Non-pigmented ciliary epithelial cell (primary cell): ENCODE results near the gene ACER1.

Source experiments
- DNase-seq: peaks from one replicate; pipeline ENCODE4 v3.0.0-alpha.2; 2010; ENCODE audit warnings: low read depth

The ACER1 gene

DNA sequence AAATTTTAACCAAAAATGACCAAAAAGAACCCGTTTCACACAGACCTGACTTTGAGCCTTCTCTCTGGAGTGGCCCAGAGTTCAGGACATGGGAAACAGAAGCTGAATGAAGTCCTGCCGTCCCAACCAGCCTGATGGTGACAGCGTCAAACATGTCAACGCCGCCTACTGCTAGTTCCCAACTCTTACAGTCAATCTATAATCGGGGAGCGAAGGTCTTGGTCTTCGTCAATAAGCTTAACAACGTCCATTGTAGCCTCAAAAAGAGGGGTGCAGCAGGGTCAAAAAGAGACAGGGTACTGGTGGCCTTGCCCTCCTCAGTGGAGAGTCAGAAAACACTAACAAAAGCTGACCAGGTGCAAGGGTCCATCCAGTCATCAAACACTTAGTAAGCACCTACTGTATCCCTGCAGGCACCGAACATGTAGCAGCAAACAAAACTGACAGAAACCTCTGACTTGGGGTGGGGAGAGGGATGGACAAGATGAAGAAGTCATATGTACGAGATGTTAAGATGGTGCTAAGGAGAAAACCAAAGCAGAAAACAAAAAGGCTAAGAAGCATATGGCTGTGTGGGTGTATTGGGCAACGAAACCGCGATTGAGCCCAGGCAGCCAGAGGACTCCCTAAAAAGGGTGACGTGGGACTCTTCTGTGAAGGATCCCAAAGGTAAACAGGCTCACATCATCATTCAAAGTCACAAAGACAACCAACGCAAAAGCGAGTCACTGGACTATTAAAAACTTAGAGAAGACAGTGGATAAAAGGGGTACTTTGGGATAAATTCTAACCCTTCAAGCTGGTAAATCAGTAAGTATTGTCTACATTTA lies 65.6 kb downstream of the ACER1 start:
- DNase-seq: no peak

- no peak for DNase-seq
Observed at GRCh38 chr19:6264803-6265202, 68.6 kb downstream of the ACER1 start.

GRCh38 chr19:6263735-6264444 lies 69.5 kb downstream of the ACER1 start:
- no peak for DNase-seq

DNA sequence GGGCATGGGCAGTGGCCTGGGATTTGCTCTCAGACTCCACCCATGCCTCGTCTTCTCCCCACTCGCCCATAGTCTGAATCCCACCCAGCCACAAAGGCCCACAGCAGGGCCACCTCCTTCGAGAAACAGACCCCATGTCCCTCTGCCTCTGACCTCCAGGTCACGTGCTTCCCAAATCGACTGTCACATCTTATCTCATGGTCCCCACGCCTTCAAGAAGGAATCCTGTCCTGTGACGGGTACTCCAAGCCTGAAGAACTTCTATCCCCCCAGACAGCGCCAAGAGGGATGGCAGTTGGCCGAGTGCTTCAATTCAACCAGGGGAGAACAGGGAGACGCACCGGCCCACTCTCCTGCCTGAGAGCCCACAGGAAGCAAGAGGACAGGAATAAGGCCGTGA lies 70.1 kb downstream of the ACER1 start:
- no peak for DNase-seq

DNA sequence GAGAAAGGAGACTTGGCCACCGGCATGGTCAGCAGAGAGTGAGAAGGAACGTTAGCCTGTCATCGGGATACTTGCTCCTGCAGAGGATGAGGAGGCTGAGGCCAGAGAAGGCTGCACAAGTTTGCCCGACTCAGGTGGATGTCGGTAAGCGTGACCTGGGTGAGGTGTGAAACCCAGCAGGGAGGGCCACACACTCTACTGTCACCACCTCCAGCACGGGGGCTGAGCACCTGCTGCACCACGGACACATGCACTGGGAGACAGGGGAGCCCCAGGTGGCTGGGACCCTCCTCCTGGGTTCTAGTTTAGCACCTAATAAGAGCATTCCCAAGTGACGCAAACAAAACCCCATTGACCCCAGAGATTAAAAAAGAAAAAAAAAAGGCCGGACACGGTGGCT lies 70.9 kb downstream of the ACER1 start:
- no peak for DNase-seq

DNA sequence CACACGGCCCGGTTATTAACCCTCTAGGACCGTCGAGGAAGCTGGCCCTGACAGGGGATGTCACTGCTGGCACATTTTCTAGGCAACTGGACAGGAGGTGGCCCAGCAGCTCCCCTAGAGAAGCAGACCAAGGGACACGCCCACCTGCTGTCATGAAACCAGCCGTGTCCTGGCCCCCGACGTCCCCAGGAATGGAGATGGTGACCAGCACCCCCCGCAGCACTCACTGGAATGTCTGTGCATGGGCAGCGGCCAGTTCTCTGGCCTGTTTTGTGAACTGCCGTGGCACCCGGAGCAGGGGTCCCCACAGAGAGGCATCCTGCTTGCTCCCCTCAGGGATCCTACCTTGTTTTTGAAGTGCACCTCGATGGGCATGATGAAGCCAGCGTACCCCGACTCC lies 71.5 kb downstream of the ACER1 start:
- DNase-seq: no peak

GRCh38 chr19:6260912-6261650 lies 72.3 kb downstream of the ACER1 start:
- no peak for DNase-seq

DNA sequence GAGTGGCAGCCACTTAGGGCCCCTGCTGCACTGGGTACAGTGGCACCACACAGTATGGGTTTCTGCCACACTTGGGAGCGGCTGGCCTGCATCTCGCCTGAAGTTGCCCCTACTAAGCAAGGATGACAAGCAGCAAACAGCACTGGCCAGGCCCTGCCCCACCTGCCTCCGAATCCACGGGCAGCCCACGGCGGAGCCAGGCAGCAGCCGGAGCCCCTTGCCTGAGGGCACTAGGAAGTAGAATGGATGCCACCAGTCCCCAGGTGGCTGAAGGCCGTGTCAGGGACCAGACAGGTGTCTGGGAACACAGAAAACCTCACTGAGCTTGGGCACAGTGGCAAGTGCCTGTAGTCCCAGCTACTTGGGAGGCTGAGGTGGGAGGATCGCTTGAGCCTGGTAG lies 73.0 kb downstream of the ACER1 start:
- DNase-seq: no peak

DNA sequence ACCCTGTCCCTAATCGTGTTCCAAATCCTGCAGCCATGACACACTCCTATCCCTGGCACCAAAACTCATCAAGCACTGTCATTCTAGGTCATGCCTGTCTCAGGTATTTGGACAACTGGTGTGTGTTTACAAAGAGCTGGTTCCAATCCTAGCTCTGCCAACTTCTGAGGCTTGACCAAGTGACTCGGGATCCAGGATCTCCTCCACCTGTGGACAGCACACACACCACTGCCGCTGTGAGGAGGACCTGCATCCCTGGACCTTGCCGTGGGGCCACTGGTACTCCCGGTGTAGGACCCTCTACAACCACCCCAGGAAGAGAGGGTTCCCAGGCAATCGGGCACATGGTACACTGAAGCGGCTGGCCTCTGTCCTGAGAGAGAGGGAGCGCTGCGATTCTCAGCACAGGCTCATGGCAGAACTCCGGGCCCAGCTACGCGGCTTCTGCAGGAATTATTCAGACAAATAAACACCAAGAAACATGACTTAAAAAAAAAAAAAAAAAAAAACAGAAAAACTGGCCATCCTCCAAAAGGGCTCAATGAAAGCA lies 74.0 kb downstream of the ACER1 start:
- no peak for DNase-seq

DNA sequence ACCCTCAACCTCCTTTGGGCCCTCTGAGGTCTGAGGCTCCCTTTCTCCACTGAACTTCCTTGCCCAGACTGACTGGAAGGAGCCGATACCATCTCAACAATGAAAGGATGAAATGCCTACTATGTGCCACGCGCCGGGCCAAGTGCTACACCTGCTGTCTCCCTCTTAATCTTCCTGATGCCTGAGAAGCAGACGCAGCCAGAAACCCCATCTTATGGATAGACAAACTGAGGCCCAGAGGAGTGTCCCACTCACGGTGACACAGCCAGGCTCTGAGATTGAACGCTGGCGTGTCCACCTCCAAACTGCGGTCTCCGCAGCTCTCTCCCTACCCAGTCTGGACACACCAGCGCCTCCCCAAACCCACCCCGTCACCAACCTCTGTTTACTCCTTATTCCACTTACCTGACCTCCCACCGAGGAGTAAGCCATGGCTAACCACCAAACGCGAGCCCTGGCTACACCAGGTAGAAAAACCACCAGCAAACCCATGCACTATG lies 74.5 kb downstream of the ACER1 start:
- no peak for DNase-seq
